ENCODE data around the gene PTX4.
"Not testable (repeated sequence)": the region's sequence is repeated elsewhere in the genome, so short reads cannot be mapped to it uniquely, and the experiment has no call there.

The PTX4 gene

GRCh38 chr16:1439699-1440074 lies 49.1 kb downstream of the PTX4 start:
- not testable (repeated sequence) for DNase-seq

GRCh38 chr16:1439058-1439698 lies 49.6 kb downstream of the PTX4 start:
- DNase-seq = no peak

- DNase-seq = no peak
Measured at GRCh38 chr16:1438229-1439057, 50.3 kb downstream of the PTX4 start.

GRCh38 chr16:1437606-1438005 lies 51.1 kb downstream of the PTX4 start:
- no peak for DNase-seq

- no peak for DNase-seq
Measured at GRCh38 chr16:1436731-1437355, 51.9 kb downstream of the PTX4 start.

GRCh38 chr16:1435921-1436697 lies 52.6 kb downstream of the PTX4 start:
- no peak for DNase-seq
